ENCODE data around the gene TRPM4.

DNA sequence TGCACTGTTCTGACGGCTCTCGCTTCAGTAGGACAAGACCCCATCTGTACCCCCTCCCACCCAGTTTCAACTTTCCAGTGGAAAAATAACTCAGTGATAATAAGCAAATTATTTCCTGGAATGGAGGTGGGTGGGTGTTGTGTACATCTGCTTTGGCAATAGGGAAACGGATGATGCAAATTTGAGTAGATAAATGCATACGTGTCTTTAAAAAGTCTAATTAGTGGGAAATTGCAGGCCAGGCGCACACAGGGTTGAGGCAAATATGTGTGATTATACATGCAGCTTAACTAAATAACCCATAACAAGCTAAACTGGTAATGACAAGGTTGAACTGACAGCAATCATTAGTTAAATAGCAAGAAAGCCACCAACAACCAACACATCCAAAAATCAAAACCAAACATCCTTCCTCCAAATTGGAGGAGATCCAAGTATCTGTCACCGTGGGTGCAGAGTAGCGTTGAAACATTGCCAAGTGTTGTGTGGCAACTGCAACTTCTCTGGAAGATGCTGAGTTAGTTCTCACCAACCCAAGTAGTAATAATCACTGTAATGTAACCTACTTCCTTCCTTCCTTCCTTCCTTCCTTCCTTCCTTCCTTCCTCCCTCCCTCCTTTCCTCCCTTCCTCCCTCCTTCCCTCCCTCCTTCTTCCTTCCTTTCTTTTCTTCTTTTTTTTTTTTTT is 54.6 kb downstream of the TRPM4 start:
- TF ChIP-seq CTCF (IDR thresholded peaks at IDR 0.05) (no peak), POLR2A (IDR thresholded peaks at IDR 0.05) (no peak)

Data from body of pancreas (tissue), 4 donors.